Fibroblast of lung (primary cell): ENCODE data around the gene FAM120AOS.

Experiments used
- CTCF ChIP-seq, 2 donors: IDR thresholded peaks in 1 of 2; conservative IDR thresholded peaks in 1 of 2; 1 replicate in 1 of 2; 2 replicates in 1 of 2; pipeline ENCODE4 v1.5.1; 2011 to 2012; ENCODE audit warnings: low read length in 2 of 2, control low read depth in 1 of 2, inconsistent platforms in 1 of 2, low read depth in 1 of 2, mild to moderate bottlenecking in 1 of 2
- EZH2 ChIP-seq: IDR thresholded peaks from 2 replicates; pipeline ENCODE4 v1.5.1; 2012; ENCODE audit warnings: low read length, control low read depth, mild to moderate bottlenecking; ENCODE audit errors: missing control alignments

GRCh38 chr9:93436218-93436617 lies 17.2 kb downstream of the FAM120AOS start:
- TF ChIP-seq EZH2 (no peak), CTCF (conservative IDR thresholded peaks at IDR 0.05 in 1 of 2, IDR thresholded peaks at IDR 0.05 in 1 of 2; ENCODE audit: low read depth in 1 of 2, low read length in 2 of 2) (no peak)
